ENCODE measurements around the gene ZNF20. TPM values are rescaled to one million over a fixed set of nuclear protein-coding genes. Genes with fewer than 3 reads are reported as not detected.
A peak's percentile ranks its signal among the peaks of the same experiment; 100 is the strongest.

The ZNF20 gene
- total and polyA plus RNA-seq, 9 of the 15 experiments (the other 6 are each of a cell fraction or from before 2014, with no cell fraction given): 1.4 to 3.7 (median 3.1) TPM

GRCh38 chr19:12117201-12117970 is 22.8 kb downstream of the ZNF20 start:
- ChIA-PET POLR2A (interaction anchor here (0.6 to 0.7 kb wide), 3 partner anchors 135 to 700 kb away, joined by 3 to 4 read pairs (median 3); no protein-coding TSS in a partner anchor), CTCF (ENCODE audit: low intra/inter-chr PET ratio) (no interaction called here)
- FAIRE-seq: no peak
- H3K79me2 ChIP-seq (ENCODE audit: control insufficient read depth, insufficient read depth, low read length): no peaks in the 10 kb centered on the region
- no peaks in the 10 kb centered on the region for H3K27me3 ChIP-seq (ENCODE audit: control insufficient read depth in 2 of 2, insufficient read depth in 2 of 2, low read length in 2 of 2)
- H3K9me1 ChIP-seq (ENCODE audit: control insufficient read depth, insufficient read depth, low read length): no peaks in the 10 kb centered on the region
- no TSS peak for BruUV-seq (replicated peaks)
- no peak overlapping the region for H3K27ac ChIP-seq (ENCODE audit: extremely low read depth, low read depth, low read length)
- H3K4me1 ChIP-seq (replicated peaks in 1 of 2; ENCODE audit: control insufficient read depth in 2 of 2, insufficient read depth in 2 of 2, low read length in 2 of 2): peaks cover 0 to 5% of the 10 kb centered on the region in 2 experiments; a peak in 2 of 5 replicates
- WGBS (ENCODE audit: insufficient coverage, low coverage, missing lambda C conversion rate): 58% methylated on average over 24 of the region's 33 CpGs
- no peak overlapping the region for H3K4me2 ChIP-seq (ENCODE audit: insufficient read depth, low read length)
- H3K9ac ChIP-seq (ENCODE audit: insufficient read depth in 1 of 2, low read depth in 2 of 2, low read length in 2 of 2): 0 out of 4 replicates have a peak overlapping the region, but pooled peaks of 1 of the 2 experiments have one; percentile 9
- peak; percentile 47 for ATAC-seq
- no peaks in the 10 kb centered on the region for H4K20me1 ChIP-seq (replicated peaks; ENCODE audit: control insufficient read depth, insufficient read depth, low read length)
- peak in 2 of 4 experiments; percentile 15 to 17 for DNase-seq (ENCODE audit: extremely low read depth in 1 of 4, low spot score in 3 of 4)
- H3K36me3 ChIP-seq (ENCODE audit: control insufficient read depth, insufficient read depth, low read length): peaks cover 10% of the 10 kb centered on the region; the same call in 2 of the 3 replicates
- intact Hi-C loops (cut with micrococcal nuclease) (no loop called here), in situ Hi-C loops (cut with MboI) (no loop called here)
- peaks cover 10% of the 10 kb centered on the region for H3K9me3 ChIP-seq (replicated peaks; ENCODE audit: control insufficient read depth, insufficient read depth, low read depth, low read length)
- H2AFZ ChIP-seq (ENCODE audit: low read depth, low read length): no peak overlapping the region
- H3K4me3 ChIP-seq: no peak overlapping the region
- TF ChIP-seq ZNF140 (CRISPR knock-in tag; IDR thresholded peaks at IDR 0.05): no peak
- TF ChIP-seq ZC3H4 (CRISPR knock-in tag; IDR thresholded peaks at IDR 0.05; ENCODE audit: borderline replicate concordance): no peak
- TF ChIP-seq, protein P1, sequence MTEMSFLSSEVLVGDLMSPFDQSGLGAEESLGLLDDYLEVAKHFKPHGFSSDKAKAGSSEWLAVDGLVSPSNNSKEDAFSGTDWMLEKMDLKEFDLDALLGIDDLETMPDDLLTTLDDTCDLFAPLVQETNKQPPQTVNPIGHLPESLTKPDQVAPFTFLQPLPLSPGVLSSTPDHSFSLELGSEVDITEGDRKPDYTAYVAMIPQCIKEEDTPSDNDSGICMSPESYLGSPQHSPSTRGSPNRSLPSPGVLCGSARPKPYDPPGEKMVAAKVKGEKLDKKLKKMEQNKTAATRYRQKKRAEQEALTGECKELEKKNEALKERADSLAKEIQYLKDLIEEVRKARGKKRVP (CRISPR knock-in tag; IDR thresholded peaks at IDR 0.05): no peak
- peak; percentile 61 for TF ChIP-seq POLR2G (IDR thresholded peaks at IDR 0.05; ENCODE audit: low read depth, low read length)
- TF ChIP-seq EGR1 (conservative IDR thresholded peaks at IDR 0.05): 0 out of 2 replicates have a peak, but pooled peaks have one; percentile 12
- TF ChIP-seq CBX1 (IDR thresholded peaks at IDR 0.05; ENCODE audit: low read depth): 0 out of 2 replicates have a peak, but pooled peaks have one; percentile 34
- TF ChIP-seq RFX5 (IDR thresholded peaks at IDR 0.05; ENCODE audit: low read depth, low read length): no peak
- TF ChIP-seq MLLT1 (IDR thresholded peaks at IDR 0.05): no peak
- TF ChIP-seq CTCF (IDR thresholded peaks at IDR 0.05 in 2 of 3, conservative IDR thresholded peaks at IDR 0.05 in 1 of 3; ENCODE audit: insufficient read depth in 2 of 3, low read depth in 1 of 3, low read length in 3 of 3): peak in 1 of 3 experiments; percentile 49; a peak in 2 of 6 replicates
- TF ChIP-seq KAT2B (IDR thresholded peaks at IDR 0.05; ENCODE audit: low read depth, low read length): no peak
- TF ChIP-seq RBM34 (IDR thresholded peaks at IDR 0.05; ENCODE audit: borderline replicate concordance, insufficient read depth, low read length): no peak
- TF ChIP-seq STAT5B (CRISPR knock-in tag; IDR thresholded peaks at IDR 0.05): no peak
- no peak for TF ChIP-seq TAF15 (IDR thresholded peaks at IDR 0.05; ENCODE audit: low read depth, low read length)
- TF ChIP-seq BHLHE40 (IDR thresholded peaks at IDR 0.05; ENCODE audit: low read length): peak; percentile 53; the same call in 1 of the 2 replicates
